ENCODE data around the gene GRAMD4. TPM values are rescaled to one million over a fixed set of nuclear protein-coding genes. Genes with fewer than 3 reads are reported as not detected.

The GRAMD4 gene
- total RNA-seq, 1 donor, result 18.1 TPM

- H3K4me3 ChIP-seq (ENCODE audit: low read depth, low read length), result no peak overlapping the region
- TF ChIP-seq CTCF (IDR thresholded peaks at IDR 0.05; ENCODE audit: insufficient read depth, low read depth, low read length), result no peak
- no peak for DNase-seq (ENCODE audit: low read depth)
Observed at GRCh38 chr22:46593211-46593681, 26.9 kb upstream of the GRAMD4 start.

- DNase-seq (ENCODE audit: low read depth), result no peak
- no peak for TF ChIP-seq CTCF (IDR thresholded peaks at IDR 0.05; ENCODE audit: insufficient read depth, low read depth, low read length)
- no peak overlapping the region for H3K4me3 ChIP-seq (ENCODE audit: low read depth, low read length)
Observed at GRCh38 chr22:46593996-46594946, 25.9 kb upstream of the GRAMD4 start.

- no peak for DNase-seq (ENCODE audit: low read depth)
- no peak for TF ChIP-seq CTCF (IDR thresholded peaks at IDR 0.05; ENCODE audit: insufficient read depth, low read depth, low read length)
- H3K4me3 ChIP-seq (ENCODE audit: low read depth, low read length), result no peak overlapping the region
Observed at GRCh38 chr22:46594947-46595298, 25.3 kb upstream of the GRAMD4 start.

GRCh38 chr22:46595545-46595944 is 24.6 kb upstream of the GRAMD4 start:
- no peak for TF ChIP-seq CTCF (IDR thresholded peaks at IDR 0.05; ENCODE audit: insufficient read depth, low read depth, low read length)
- DNase-seq (ENCODE audit: low read depth), result no peak
- no peak overlapping the region for H3K4me3 ChIP-seq (ENCODE audit: low read depth, low read length)

- DNase-seq (ENCODE audit: low read depth), result no peak
- no peak overlapping the region for H3K4me3 ChIP-seq (ENCODE audit: low read depth, low read length)
- TF ChIP-seq CTCF (IDR thresholded peaks at IDR 0.05; ENCODE audit: insufficient read depth, low read depth, low read length), result no peak
Observed at GRCh38 chr22:46596032-46596441, 24.1 kb upstream of the GRAMD4 start.

GRCh38 chr22:46596819-46597218 is 23.4 kb upstream of the GRAMD4 start:
- no peak overlapping the region for H3K4me3 ChIP-seq (ENCODE audit: low read depth, low read length)
- TF ChIP-seq CTCF (IDR thresholded peaks at IDR 0.05; ENCODE audit: insufficient read depth, low read depth, low read length), result no peak
- no peak for DNase-seq (ENCODE audit: low read depth)

All from fibroblast of villous mesenchyme (primary cell).